AG04449 (cell line): ENCODE measurements around the gene BHLHA9.
A peak's percentile ranks its signal among the peaks of the same experiment; 100 is the strongest.

Experiments
- CTCF ChIA-PET: fragments of 350-600 bp; formaldehyde crosslinking; extraction: SDS; loops from one replicate; lab custom pipeline; 2021; ENCODE audit warnings: antibody characterized with exemption; lab: Yijun Ruan, JAX
- POLR2A ChIA-PET: fragments of 400-600, 350-600 bp; formaldehyde crosslinking; extraction: SDS; loops from one replicate; lab custom pipeline; 2020; ENCODE audit warnings: antibody characterized with exemption, inconsistent platforms; lab: Yijun Ruan, JAX
- DNase-seq: peaks from one replicate; pipeline ENCODE4 v3.0.0-alpha.2; 2010; ENCODE audit warnings: low read depth, low spot score
- H3K4me3 ChIP-seq: 2 replicates; pipeline ENCODE4 v1.5.1; 2011; ENCODE audit warnings: low read depth, mild to moderate bottlenecking, control low read depth, low read length
- TF ChIP-seq, protein P1 (sequence below): IDR thresholded peaks from one replicate; pipeline ENCODE4 v1.5.1; 2011; ENCODE audit warnings: mild to moderate bottlenecking, moderate library complexity, low read length, control low read depth, inconsistent platforms; ENCODE audit not compliant: insufficient read depth; ENCODE audit errors: missing control alignments

The BHLHA9 gene

GRCh38 chr17:1227365-1227764, 42.9 kb upstream of the BHLHA9 start:
- TF ChIP-seq, protein P1, sequence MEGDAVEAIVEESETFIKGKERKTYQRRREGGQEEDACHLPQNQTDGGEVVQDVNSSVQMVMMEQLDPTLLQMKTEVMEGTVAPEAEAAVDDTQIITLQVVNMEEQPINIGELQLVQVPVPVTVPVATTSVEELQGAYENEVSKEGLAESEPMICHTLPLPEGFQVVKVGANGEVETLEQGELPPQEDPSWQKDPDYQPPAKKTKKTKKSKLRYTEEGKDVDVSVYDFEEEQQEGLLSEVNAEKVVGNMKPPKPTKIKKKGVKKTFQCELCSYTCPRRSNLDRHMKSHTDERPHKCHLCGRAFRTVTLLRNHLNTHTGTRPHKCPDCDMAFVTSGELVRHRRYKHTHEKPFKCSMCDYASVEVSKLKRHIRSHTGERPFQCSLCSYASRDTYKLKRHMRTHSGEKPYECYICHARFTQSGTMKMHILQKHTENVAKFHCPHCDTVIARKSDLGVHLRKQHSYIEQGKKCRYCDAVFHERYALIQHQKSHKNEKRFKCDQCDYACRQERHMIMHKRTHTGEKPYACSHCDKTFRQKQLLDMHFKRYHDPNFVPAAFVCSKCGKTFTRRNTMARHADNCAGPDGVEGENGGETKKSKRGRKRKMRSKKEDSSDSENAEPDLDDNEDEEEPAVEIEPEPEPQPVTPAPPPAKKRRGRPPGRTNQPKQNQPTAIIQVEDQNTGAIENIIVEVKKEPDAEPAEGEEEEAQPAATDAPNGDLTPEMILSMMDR: no peak
- POLR2A ChIA-PET: no interaction called here
- no peak for DNase-seq

DNA sequence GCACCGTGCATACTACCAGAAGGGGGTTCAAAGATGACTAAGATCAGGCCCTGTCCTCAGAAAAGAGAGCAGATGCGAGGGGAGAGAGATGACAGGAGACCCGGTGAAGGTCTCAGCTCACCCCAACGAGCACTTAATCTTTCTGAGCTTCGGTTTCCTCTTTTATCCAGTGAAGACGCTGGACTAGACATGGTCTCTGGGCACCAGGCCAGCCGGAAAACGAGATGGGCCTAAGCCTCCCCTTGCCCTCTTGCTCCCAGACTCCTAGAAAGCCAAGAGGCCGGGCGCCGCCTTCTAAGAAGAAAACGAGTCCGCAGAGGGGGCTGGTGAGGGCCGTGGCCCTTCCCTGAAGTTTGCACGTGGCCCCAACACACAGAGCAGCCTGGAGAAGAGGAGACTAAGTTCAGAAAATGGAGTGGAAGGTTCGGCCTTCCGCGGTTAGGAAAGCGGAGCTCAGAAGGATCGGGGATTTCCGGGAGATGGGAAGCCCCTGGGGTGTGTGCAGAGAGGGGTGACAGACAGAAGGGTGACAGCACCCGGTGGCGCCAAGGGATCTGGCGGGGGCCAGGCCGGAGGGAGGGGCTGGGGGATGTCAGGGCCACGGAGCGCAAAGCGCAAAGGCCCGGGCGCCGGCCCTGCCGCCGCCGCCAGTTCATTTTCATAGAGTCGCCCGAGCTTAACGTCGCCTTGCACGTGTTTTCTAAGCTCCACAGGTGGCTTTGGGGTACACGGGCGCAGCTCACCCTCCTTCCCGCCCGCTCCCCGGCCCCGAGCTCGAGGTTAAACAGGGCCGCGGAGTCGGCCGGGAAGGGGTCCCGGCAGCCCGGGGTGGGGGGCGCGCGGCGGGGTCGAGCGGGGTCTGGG, 42.1 kb upstream of the BHLHA9 start:
- no peak overlapping the region for H3K4me3 ChIP-seq
- POLR2A ChIA-PET: no interaction called here
- TF ChIP-seq, protein P1: no peak
- no peak for DNase-seq
- CTCF ChIA-PET: interaction anchor here (0.6 to 1.6 kb wide), 2 partner anchors 14 to 15 kb away, joined by 3 to 4 read pairs; no protein-coding TSS in a partner anchor

More at GRCh38 chr17:1227365-1227764, 42.9 kb upstream of the BHLHA9 start:
- H3K4me3 ChIP-seq: no peak overlapping the region
- CTCF ChIA-PET: no interaction called here

GRCh38 chr17:1228781-1229348, 41.4 kb upstream of the BHLHA9 start:
- H3K4me3 ChIP-seq: no peak overlapping the region
- DNase-seq: no peak
- POLR2A ChIA-PET: no interaction called here

DNA sequence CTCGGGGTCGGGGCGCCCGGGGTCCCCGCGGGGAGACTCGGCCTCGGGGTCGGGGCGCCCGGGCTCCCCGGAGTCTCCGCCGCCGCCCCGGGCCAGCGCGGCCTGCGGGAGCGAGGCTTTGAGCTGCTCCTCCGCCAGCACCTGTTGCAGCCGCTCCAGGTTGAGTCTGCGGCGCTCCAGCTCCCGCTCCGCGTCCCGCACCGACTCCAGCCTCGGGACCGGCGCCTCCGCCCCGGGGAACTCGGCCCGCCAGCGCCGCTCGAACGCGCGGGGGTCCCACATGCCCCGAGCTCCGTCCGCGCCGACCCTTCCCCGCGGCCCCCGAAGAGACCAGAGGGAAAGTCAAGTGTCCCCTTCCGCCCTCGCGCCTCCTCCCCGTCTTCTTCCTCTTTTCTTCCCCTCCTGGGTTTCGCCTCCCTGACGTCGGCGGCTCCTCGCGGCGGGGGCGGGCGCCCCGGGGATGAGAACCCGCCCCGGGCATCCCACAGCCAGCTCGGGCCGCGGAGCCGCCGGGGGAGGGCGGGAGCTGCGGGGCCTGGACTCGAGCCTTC, 40.8 kb upstream of the BHLHA9 start:
- ChIA-PET CTCF (interaction anchor here (0.9 to 1.8 kb wide), 4 partner anchors 15 to 107 kb away, joined by 3 to 5 read pairs (median 4); no protein-coding TSS in a partner anchor), POLR2A (no interaction called here)
- no peak for DNase-seq
- peak overlapping the region; percentile 32 for H3K4me3 ChIP-seq
- TF ChIP-seq, protein P1: no peak

More at GRCh38 chr17:1228781-1229348, 41.4 kb upstream of the BHLHA9 start:
- TF ChIP-seq, protein P1: no peak
- CTCF ChIA-PET: interaction anchor here (0.9 to 1.8 kb wide), 3 partner anchors 15 to 107 kb away, joined by 4 to 5 read pairs (median 4); no protein-coding TSS in a partner anchor

DNA sequence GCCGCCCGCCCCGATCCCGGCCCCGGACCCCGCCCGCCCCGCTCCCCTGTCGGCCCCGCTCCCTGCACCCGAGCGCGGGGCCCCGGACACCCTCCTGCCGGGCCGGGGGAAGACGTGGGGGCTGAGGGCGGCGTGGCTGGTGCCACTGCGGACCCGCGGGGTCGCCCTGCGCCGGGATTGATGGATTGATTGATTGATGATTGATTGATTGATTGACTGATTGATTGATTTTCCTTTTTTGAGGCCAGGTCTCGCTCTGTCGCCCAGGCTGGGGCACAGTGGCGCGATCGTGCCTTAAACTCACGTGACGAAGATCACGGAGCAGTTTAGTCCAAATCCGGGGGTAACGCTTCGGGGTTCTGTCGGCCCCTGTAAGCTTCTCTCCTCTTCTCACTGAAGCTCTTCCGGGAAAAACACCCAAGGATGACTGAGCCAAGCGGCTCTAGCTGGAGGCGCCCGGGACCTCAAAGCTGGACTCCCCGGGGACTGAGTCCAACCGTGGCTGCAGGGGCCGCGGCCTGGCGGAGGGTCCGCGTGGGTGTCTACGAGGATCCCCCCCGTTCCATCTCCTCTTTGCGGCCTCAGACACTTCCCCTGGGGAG, 40.2 kb upstream of the BHLHA9 start:
- H3K4me3 ChIP-seq: no peak overlapping the region
- DNase-seq: no peak
- CTCF ChIA-PET: interaction anchor here (1.2 to 1.8 kb wide), 2 partner anchors 20 to 43 kb away, joined by 3 to 5 read pairs; no protein-coding TSS in a partner anchor
- POLR2A ChIA-PET: no interaction called here
- TF ChIP-seq, protein P1: no peak
